ENCODE measurements around the gene TNPO1.

- TF ChIP-seq SUZ12 (IDR thresholded peaks at IDR 0.05; ENCODE audit: extremely low read depth, insufficient read depth, insufficient read length), result no peak
- TF ChIP-seq YY1 (IDR thresholded peaks at IDR 0.05; ENCODE audit: insufficient read depth, insufficient read length), result no peak
- TF ChIP-seq ZNF274 (IDR thresholded peaks at IDR 0.05; ENCODE audit: low read depth, low read length), result no peak
These were observed 139.4 kb downstream of the TNPO1 start, which contains the start of gene FCHO2 for GRCh38 chr5:72955768-72956323.

All from NT2/D1 (cell line).